Keratinocyte (primary cell): Measurements from ENCODE around the gene ZBTB5. TPM values are rescaled to one million over a fixed set of nuclear protein-coding genes. Genes with fewer than 3 reads are reported as not detected.
A peak's percentile ranks its signal among the peaks of the same experiment; 100 is the strongest.

Source experiments
- DNase-seq: peaks from one replicate; pipeline ENCODE4 v3.0.0-alpha.2; 2011; ENCODE audit warnings: low read depth, missing footprints, low spot score
- FAIRE-seq: peaks from 2 replicates; lab custom pipeline; 2011; peaks lifted over from hg19 to GRCh38; lab: Jason Lieb, UNC
- H2AFZ ChIP-seq: 2 replicates; pipeline ENCODE4 v1.6.0; 2012; ENCODE audit warnings: low read length, control low read depth, inconsistent platforms; ENCODE audit not compliant: control insufficient read depth
- H3K27ac ChIP-seq: 2 replicates; pipeline ENCODE4 v1.5.1; 2011; ENCODE audit warnings: low read length; ENCODE audit not compliant: control insufficient read depth, insufficient read depth
- H3K27me3 ChIP-seq: 3 replicates; pipeline ENCODE4 v1.6.0; 2011; ENCODE audit warnings: low read length; ENCODE audit not compliant: control insufficient read depth, insufficient read depth; ENCODE audit errors: extremely low read depth
- H3K36me3 ChIP-seq, 2 experiments: 2 replicates in 1 of 2; 3 replicates in 1 of 2; pipeline ENCODE4 v1.5.1; 2011; ENCODE audit warnings: low read length in 2 of 2, mild to moderate bottlenecking in 1 of 2; ENCODE audit not compliant: control insufficient read depth in 2 of 2, insufficient read depth in 2 of 2; ENCODE audit errors: extremely low read depth in 1 of 2
- H3K4me1 ChIP-seq: 3 replicates; pipeline ENCODE4 v1.5.1; 2011; ENCODE audit warnings: low read length; ENCODE audit not compliant: control insufficient read depth, insufficient read depth; ENCODE audit errors: extremely low read depth
- H3K4me2 ChIP-seq: 3 replicates; pipeline ENCODE4 v1.6.0; 2011; ENCODE audit warnings: low read depth, low read length; ENCODE audit not compliant: control insufficient read depth, insufficient read depth; ENCODE audit errors: extremely low read depth
- H3K4me3 ChIP-seq, 3 experiments: fragments of 200-600 bp in 1 of 3; sonication (generic) in 1 of 3; 2 replicates in 2 of 3; 3 replicates in 1 of 3; pipeline ENCODE4 v1.5.1; 2011 to 2016; ENCODE audit warnings: low read length in 3 of 3, mild to moderate bottlenecking in 3 of 3, control low read depth in 2 of 3, inconsistent platforms in 1 of 3, low read depth in 1 of 3, mixed read lengths in 1 of 3, mixed run types in 1 of 3, moderate library complexity in 1 of 3; ENCODE audit not compliant: control insufficient read depth in 2 of 3, insufficient read depth in 2 of 3; ENCODE audit errors: extremely low read depth in 1 of 3
- H3K79me2 ChIP-seq: 2 replicates; pipeline ENCODE4 v1.6.0; 2012; ENCODE audit warnings: low read length; ENCODE audit not compliant: control insufficient read depth, insufficient read depth
- H3K9ac ChIP-seq: 3 replicates; pipeline ENCODE4 v1.6.0; 2011; ENCODE audit warnings: low read length; ENCODE audit not compliant: control insufficient read depth, insufficient read depth; ENCODE audit errors: extremely low read depth
- H3K9me1 ChIP-seq: 3 replicates; pipeline ENCODE4 v1.6.0; 2011; ENCODE audit warnings: low read length; ENCODE audit not compliant: control insufficient read depth, insufficient read depth; ENCODE audit errors: extremely low read depth
- H3K9me3 ChIP-seq: 2 replicates; pipeline ENCODE4 v1.5.1; 2012; ENCODE audit warnings: low read depth, low read length; ENCODE audit not compliant: control insufficient read depth
- H4K20me1 ChIP-seq: 3 replicates; pipeline ENCODE4 v1.6.0; 2011; ENCODE audit warnings: low read length; ENCODE audit not compliant: control insufficient read depth, insufficient read depth; ENCODE audit errors: extremely low read depth
- CTCF ChIP-seq, 3 experiments: IDR thresholded peaks in 1 of 3; conservative IDR thresholded peaks in 1 of 3; optimal IDR thresholded peaks in 1 of 3; 2 replicates in 2 of 3; 3 replicates in 1 of 3; pipeline versions ENCODE3 to v1.5.1; 2011; ENCODE audit warnings: low read length in 3 of 3, mild to moderate bottlenecking in 3 of 3, moderate library complexity in 2 of 3, control low read depth in 1 of 3, inconsistent platforms in 1 of 3; ENCODE audit not compliant: insufficient read depth in 2 of 3; ENCODE audit errors: extremely low read depth in 1 of 3
- EZH2 ChIP-seq: IDR thresholded peaks from one replicate; pipeline ENCODE4 v1.6.1; 2012; ENCODE audit warnings: inconsistent platforms, mild to moderate bottlenecking, low read length, moderate library complexity
- dilution Hi-C: fragments of 300-500 bp; cut with MboI; formaldehyde crosslinking; loops from one replicate; pipeline ENCODE4 v1.7.0; 2020; ENCODE audit warnings: low sequenced_read_pairs; ENCODE audit not compliant: extremely low pct_ligation_motif_present
- polyA plus RNA-seq, 5 experiments: library from polyadenylated mRNA; depleted of rRNA in 3 of 5; stranded (reverse) in 3 of 5; stranded (forward) in 1 of 5; unstranded in 1 of 5; fragments of >200 nt; gene quantifications; 1 replicate in 1 of 5; 2 replicates in 3 of 5; 3 replicates in 1 of 5; pipeline versions ENCODE4 v1.2.1 to v1.2.3, GENCODE V29; 2011 to 2012; ENCODE audit warnings: missing spikeins in 2 of 5, low read depth in 1 of 5, low replicate concordance in 1 of 5

The ZBTB5 gene
- polyA plus RNA-seq, 1 donor (not counting 4 experiments of a cell fraction or from before 2014, with no cell fraction given) = 12.6 TPM

- Histone ChIP-seq H3K4me1 (peaks cover 28% of the 10 kb centered on the region), H3K27me3 (no peaks in the 10 kb centered on the region), H3K4me2 (no peak overlapping the region), H3K4me3 (no peak overlapping the region), H3K9me1 (no peaks in the 10 kb centered on the region), H3K27ac (no peak overlapping the region), H3K9me3 (no peaks in the 10 kb centered on the region), H2AFZ (no peak overlapping the region), H3K36me3 (no peaks in the 10 kb centered on the region), H4K20me1 (no peaks in the 10 kb centered on the region), H3K9ac (no peak overlapping the region), H3K79me2 (no peaks in the 10 kb centered on the region)
- FAIRE-seq (no peak), DNase-seq (no peak)
- TF ChIP-seq EZH2 = no peak
- TF ChIP-seq CTCF (optimal IDR thresholded peaks at IDR 0.05 in 1 of 3, IDR thresholded peaks at IDR 0.05 in 1 of 3, conservative IDR thresholded peaks at IDR 0.05 in 1 of 3; ENCODE audit: extremely low read depth in 1 of 3, insufficient read depth in 2 of 3, low read length in 3 of 3) = peak in 1 of 3 experiments; percentile 34
- dilution Hi-C loops = loop anchor here (25.0 kb wide), 1 partner anchor 95 kb away; no protein-coding TSS in a partner anchor
Observed at GRCh38 chr9:37407468-37407867, 57.8 kb downstream of the ZBTB5 start.

GRCh38 chr9:37406603-37407401 is 58.4 kb downstream of the ZBTB5 start:
- Histone ChIP-seq H4K20me1 (no peaks in the 10 kb centered on the region), H3K79me2 (no peaks in the 10 kb centered on the region), H3K4me3 (no peak overlapping the region), H3K36me3 (no peaks in the 10 kb centered on the region), H3K9ac (no peak overlapping the region), H3K9me3 (no peaks in the 10 kb centered on the region), H3K9me1 (no peaks in the 10 kb centered on the region), H3K27me3 (no peaks in the 10 kb centered on the region), H3K4me1 (peaks cover 22% of the 10 kb centered on the region), H2AFZ (no peak overlapping the region), H3K4me2 (no peak overlapping the region), H3K27ac (no peak overlapping the region)
- no peak for TF ChIP-seq EZH2
- TF ChIP-seq CTCF (optimal IDR thresholded peaks at IDR 0.05 in 1 of 3, IDR thresholded peaks at IDR 0.05 in 1 of 3, conservative IDR thresholded peaks at IDR 0.05 in 1 of 3; ENCODE audit: extremely low read depth in 1 of 3, insufficient read depth in 2 of 3, low read length in 3 of 3) = no peak
- dilution Hi-C loops = loop anchor here (25.0 kb wide), 1 partner anchor 95 kb away; no protein-coding TSS in a partner anchor
- no peak for DNase-seq
- FAIRE-seq = no peak
